ENCODE measurements around the gene PICK1. TPM values are rescaled to one million over a fixed set of nuclear protein-coding genes. Genes with fewer than 3 reads are reported as not detected.

Gene PICK1
- 34.4 TPM for total RNA-seq

GRCh38 chr22:38056969-38057891 is at the start of gene PICK1:
PICK1 (plus strand) TSS chr22:38057404; CDS start chr22:38057810, 406 bp downstream.

GRCh38 chr22:38083931-38084631 is 26.9 kb downstream of the PICK1 start, which contains the start of gene SLC16A8:
SLC16A8 (minus strand) TSS chr22:38084184; CDS start chr22:38082873, 1,311 bp downstream.

DNA sequence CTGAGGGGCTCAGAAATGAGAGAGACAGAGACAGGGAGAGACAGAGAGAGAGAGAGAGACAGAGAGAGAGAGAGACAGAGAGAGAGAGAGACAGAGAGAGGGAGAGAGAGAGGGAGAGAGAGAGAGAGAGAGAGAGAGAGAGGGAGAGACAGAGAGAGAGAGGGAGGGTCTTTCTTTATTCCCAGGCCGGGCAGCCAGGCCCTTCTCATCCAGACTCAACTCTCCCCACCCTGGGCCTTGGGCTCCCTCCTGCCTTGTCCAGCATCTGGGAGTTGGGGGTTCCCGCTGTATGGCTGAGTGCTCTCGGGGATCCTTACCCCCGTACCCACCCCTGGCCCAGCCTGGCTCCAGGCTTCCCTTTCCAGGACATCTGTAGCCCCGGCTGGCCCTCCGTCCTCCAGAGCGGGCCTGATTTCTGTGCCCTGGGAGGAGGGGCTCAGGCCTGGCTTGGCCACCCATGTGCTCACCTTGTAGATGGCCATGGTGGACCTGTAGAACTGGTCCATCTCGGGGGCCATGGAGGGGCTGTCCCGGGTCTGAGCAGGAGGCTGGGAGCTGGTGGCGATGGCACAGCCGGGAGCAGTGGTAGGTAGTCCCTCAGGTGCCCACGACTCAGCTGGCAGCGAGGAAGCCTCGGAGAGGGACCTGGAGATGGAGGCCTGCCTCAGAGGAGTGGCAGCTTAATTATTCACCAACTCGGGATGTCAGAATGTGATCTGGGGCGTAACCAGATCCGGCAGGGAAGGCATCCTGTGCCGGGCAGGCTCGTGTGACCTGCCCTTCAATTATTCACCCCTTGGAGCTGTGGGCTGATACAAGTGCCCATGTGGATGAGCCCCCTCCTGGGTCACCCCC is 53.0 kb downstream of the PICK1 start, which contains the start of gene BAIAP2L2:
Gene BAIAP2L2 (minus strand): TSS at position 677 of the 855 bp plus-strand sequence. CDS start 159 bp downstream, at position 518.

Other genes with a start within 250 kb of the PICK1 start
- 7.5 TPM for gene GCAT, start 249.5 kb upstream of the PICK1 start, total RNA-seq
- not detected for gene GALR3, start 234.0 kb upstream of the PICK1 start, total RNA-seq
- gene ANKRD54, start 213.1 kb upstream of the PICK1 start, total RNA-seq: 26.3 TPM
- 599 TPM for gene EIF3L, start 208.0 kb upstream of the PICK1 start, total RNA-seq
- gene MICALL1, start 151.1 kb upstream of the PICK1 start, total RNA-seq: 38.8 TPM
- 0.63 TPM for gene C22orf23, start 103.8 kb upstream of the PICK1 start, total RNA-seq
- 44.8 TPM for gene POLR2F, start 103.7 kb upstream of the PICK1 start, total RNA-seq
- 3.4 TPM for gene SOX10, start 72.8 kb upstream of the PICK1 start, total RNA-seq
- gene SLC16A8, start 26.8 kb downstream of the PICK1 start, total RNA-seq: 1.3 TPM
- 0.31 TPM for gene BAIAP2L2, start 53.3 kb downstream of the PICK1 start, total RNA-seq
- 43.5 TPM for gene PLA2G6, start 124.4 kb downstream of the PICK1 start, total RNA-seq
- 3.4 TPM for gene MAFF, start 144.6 kb downstream of the PICK1 start, total RNA-seq
- gene TMEM184B, start 215.6 kb downstream of the PICK1 start, total RNA-seq: 17.8 TPM

Measured in parietal lobe (tissue), 1 donor.